GM23248 (cell line): Measurements from ENCODE around the gene WDR62. TPM values are rescaled to one million over a fixed set of nuclear protein-coding genes. Genes with fewer than 3 reads are reported as not detected.

Experiments
- DNase-seq: peaks from one replicate; pipeline ENCODE4 v3.0.0-alpha.2; 2015
- H2AFZ ChIP-seq: fragments of 200-600 bp; sonication (generic); 2 replicates; pipeline ENCODE4 v1.6.1; 2016; ENCODE audit warnings: antibody characterized with exemption
- H3F3A ChIP-seq: fragments of 200-600 bp; sonication (generic); 2 replicates; pipeline ENCODE4 v1.6.1; 2016; ENCODE audit warnings: mild to moderate bottlenecking, antibody characterized with exemption, mixed run types; ENCODE audit not compliant: insufficient read depth
- H3K27ac ChIP-seq: fragments of 200-600 bp; sonication (generic); 2 replicates; pipeline ENCODE4 v1.5.1; 2016; ENCODE audit warnings: mild to moderate bottlenecking
- H3K27me3 ChIP-seq: fragments of 200-600 bp; sonication (generic); replicated peaks from 2 replicates; pipeline ENCODE4 v1.6.1; 2016; ENCODE audit warnings: mild to moderate bottlenecking; ENCODE audit not compliant: insufficient read depth
- H3K36me3 ChIP-seq: fragments of 200-600 bp; sonication (generic); 2 replicates; pipeline ENCODE4 v1.6.1; 2016; ENCODE audit warnings: low read depth, mild to moderate bottlenecking
- H3K4me1 ChIP-seq: fragments of 200-600 bp; sonication (generic); 2 replicates; pipeline ENCODE4 v1.6.1; 2016; ENCODE audit warnings: mild to moderate bottlenecking; ENCODE audit not compliant: insufficient read depth
- H3K4me2 ChIP-seq: fragments of 200-600 bp; sonication (generic); one replicate; pipeline ENCODE4 v1.6.1; 2016; ENCODE audit warnings: mild to moderate bottlenecking; ENCODE audit not compliant: unreplicated experiment
- H3K4me3 ChIP-seq: fragments of 200-600 bp; sonication (generic); 2 replicates; pipeline ENCODE4 v1.5.1; 2016; ENCODE audit warnings: mild to moderate bottlenecking
- H3K79me2 ChIP-seq: fragments of 200-600 bp; sonication (generic); 2 replicates; pipeline ENCODE4 v1.6.1; 2016; ENCODE audit warnings: mild to moderate bottlenecking; ENCODE audit not compliant: insufficient read depth
- H3K9ac ChIP-seq: fragments of 200-600 bp; sonication (generic); 2 replicates; pipeline ENCODE4 v1.6.1; 2016; ENCODE audit warnings: mild to moderate bottlenecking
- H3K9me2 ChIP-seq: fragments of 200-600 bp; sonication (generic); 2 replicates; pipeline ENCODE4 v1.6.1; 2016; ENCODE audit warnings: mixed run types, mild to moderate bottlenecking, moderate library complexity; ENCODE audit not compliant: insufficient read depth
- H3K9me3 ChIP-seq: fragments of 200-600 bp; sonication (generic); one replicate; pipeline ENCODE4 v1.6.1; 2017; ENCODE audit warnings: low read depth
- H4K20me1 ChIP-seq: fragments of 200-600 bp; sonication (generic); 2 replicates; pipeline ENCODE4 v1.6.0; 2016; ENCODE audit not compliant: insufficient read depth
- EZH2 ChIP-seq: fragments of 200-600 bp; sonication (generic); IDR thresholded peaks from 2 replicates; pipeline ENCODE4 v1.6.1; 2018; ENCODE audit warnings: antibody characterized with exemption, mild to moderate bottlenecking; ENCODE audit not compliant: insufficient read depth, poor library complexity, severe bottlenecking
- EZH2phosphoT487 ChIP-seq: fragments of 200-600 bp; sonication (generic); IDR thresholded peaks from 2 replicates; pipeline ENCODE4 v1.6.1; 2018; ENCODE audit warnings: antibody characterized with exemption, moderate library complexity, mild to moderate bottlenecking, low read depth; ENCODE audit not compliant: insufficient read depth
- WGBS, 2 experiments: methylation state at CpG; one replicate each; pipeline ENCODE4 v1.1.6; 2015 to 2017; ENCODE audit warnings: low lambda C conversion rate in 2 of 2, low coverage in 1 of 2; ENCODE audit errors: missing lambda C conversion rate in 2 of 2; 5-methylcytosine and 5-hydroxymethylcytosine counted together
- in situ Hi-C: fragments of 300-500 bp; cut with MboI; formaldehyde crosslinking; loops from 2 replicates; pipeline ENCODE4 v1.15.0; 2020
- polyA plus RNA-seq: library from polyadenylated mRNA; unstranded; fragments of >200 nt; fragmentation: Nextera tagmentation; extraction: Ambion mirVana; gene quantifications from 2 replicates; pipeline ENCODE4 v1.2.1, GENCODE V29; 2016
- total RNA-seq: library from RNA; depleted of rRNA; stranded (reverse); fragments of >200 nt; shearing (Covaris generic); gene quantifications from 2 replicates; pipeline ENCODE4 v1.2.3, GENCODE V29; 2014

The WDR62 gene
- total and polyA plus RNA-seq, 2 experiments from 2014 or later: 2.7 to 2.8 TPM

DNA sequence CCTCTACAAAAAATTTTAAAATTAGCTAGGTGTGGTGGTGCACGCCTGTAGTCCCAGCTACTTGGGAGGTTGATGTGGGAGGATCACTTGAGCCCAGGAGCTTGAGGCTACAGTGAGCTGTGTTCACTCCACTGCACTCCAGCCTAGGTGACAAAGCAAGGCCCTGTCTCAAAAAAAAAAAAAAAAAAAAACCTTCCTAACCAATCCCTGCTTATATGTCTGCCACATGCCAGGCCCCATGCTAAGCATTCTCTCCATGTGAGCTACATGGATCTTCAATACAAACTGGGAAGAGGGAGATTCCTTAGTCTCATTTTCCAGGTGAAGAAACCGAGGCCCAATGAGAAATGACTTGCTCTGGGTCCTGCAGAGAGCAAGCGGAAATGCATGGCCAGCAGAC, 54.0 kb downstream of the WDR62 start:
- TF ChIP-seq EZH2 (no peak), EZH2phosphoT487 (no peak)
- H3K9ac ChIP-seq: no peak overlapping the region
- no peak overlapping the region for H3K4me3 ChIP-seq
- H3K9me3 ChIP-seq: no peaks in the 10 kb centered on the region
- no peak for DNase-seq
- H3K79me2 ChIP-seq: peaks cover 2% of the 10 kb centered on the region; the same call in 1 of the 2 replicates
- H4K20me1 ChIP-seq: no peaks in the 10 kb centered on the region
- no peak overlapping the region for H3K27ac ChIP-seq
- in situ Hi-C loops: no loop called here
- H3K9me2 ChIP-seq: no peaks in the 10 kb centered on the region
- H3K4me1 ChIP-seq: no peaks in the 10 kb centered on the region
- no peaks in the 10 kb centered on the region for H3K27me3 ChIP-seq
- H3K36me3 ChIP-seq: no peaks in the 10 kb centered on the region
- 92 to 94% methylated on average over 3 of the region's 3 CpGs for WGBS, 2 experiments
- H3K4me2 ChIP-seq: no peak overlapping the region
- no peaks in the 10 kb centered on the region for H3F3A ChIP-seq
- H2AFZ ChIP-seq: no peak overlapping the region

GRCh38 chr19:36110487-36111199, 55.9 kb downstream of the WDR62 start, which contains the start of gene OVOL3:
OVOL3 (plus strand) TSS chr19:36111143; CDS start chr19:36111203, 60 bp downstream.
- Histone ChIP-seq H3K4me2 (no peak within 1 kb of the TSS), H3K79me2 (peaks cover 11% of the 10 kb centered on the region; the same call in 1 of the 2 replicates), H3K9me2 (no peaks in the 10 kb centered on the region), H3K27ac (no peak within 1 kb of the TSS), H3F3A (no peaks in the 10 kb centered on the region), H3K4me1 (no peaks in the 10 kb centered on the region), H4K20me1 (no peaks in the 10 kb centered on the region), H2AFZ (no peak within 1 kb of the TSS), H3K36me3 (no peaks in the 10 kb centered on the region), H3K27me3 (no peaks in the 10 kb centered on the region), H3K9ac (no peak within 1 kb of the TSS), H3K9me3 (no peaks in the 10 kb centered on the region), H3K4me3 (no peak within 1 kb of the TSS)
- TF ChIP-seq EZH2phosphoT487 (no peak), EZH2 (no peak)
- WGBS, 2 experiments: 83 to 100% methylated on average over 1 of the region's 1 CpG
- in situ Hi-C loops: no loop called here
- no peak for DNase-seq

GRCh38 chr19:36111200-36111539, 56.5 kb downstream of the WDR62 start:
- Histone ChIP-seq H3K79me2 (peaks cover 17% of the 10 kb centered on the region), H3K36me3 (no peaks in the 10 kb centered on the region), H4K20me1 (no peaks in the 10 kb centered on the region), H3K27me3 (no peaks in the 10 kb centered on the region), H3K27ac (no peak overlapping the region), H3K9ac (no peak overlapping the region), H3K4me1 (peaks cover 1% of the 10 kb centered on the region; the same call in 1 of the 2 replicates), H3K4me3 (no peak overlapping the region), H3K9me3 (no peaks in the 10 kb centered on the region), H3F3A (no peaks in the 10 kb centered on the region), H2AFZ (no peak overlapping the region), H3K9me2 (no peaks in the 10 kb centered on the region), H3K4me2 (no peak overlapping the region)
- TF ChIP-seq EZH2 (no peak), EZH2phosphoT487 (no peak)
- no peak for DNase-seq
- in situ Hi-C loops: no loop called here
- 88 to 90% methylated on average over 13 of the region's 13 CpGs for WGBS, 2 experiments

- in situ Hi-C loops: no loop called here
- DNase-seq: no peak
These were observed 58.0 kb downstream of the WDR62 start for GRCh38 chr19:36112678-36113077.

More at GRCh38 chr19:36112678-36113077, 58.0 kb downstream of the WDR62 start:
- H3K36me3 ChIP-seq: 0 out of 2 replicates have a peak, but pooled peaks cover 3% of the 10 kb centered on the region
- no peaks in the 10 kb centered on the region for H4K20me1 ChIP-seq
- TF ChIP-seq EZH2 (no peak), EZH2phosphoT487 (no peak)
- no peak overlapping the region for H2AFZ ChIP-seq
- H3K9me2 ChIP-seq: no peaks in the 10 kb centered on the region
- no peaks in the 10 kb centered on the region for H3F3A ChIP-seq
- no peak overlapping the region for H3K27ac ChIP-seq
- H3K27me3 ChIP-seq: no peaks in the 10 kb centered on the region
- no peak overlapping the region for H3K4me3 ChIP-seq
- H3K4me1 ChIP-seq: peaks cover 7% of the 10 kb centered on the region; the same call in 1 of the 2 replicates
- peaks cover 32% of the 10 kb centered on the region for H3K79me2 ChIP-seq
- 98 to 100% methylated on average over 10 of the region's 10 CpGs for WGBS, 2 experiments
- H3K9ac ChIP-seq: no peak overlapping the region
- H3K4me2 ChIP-seq: no peak overlapping the region
- no peaks in the 10 kb centered on the region for H3K9me3 ChIP-seq
